Activated CD8-positive, alpha-beta memory T cell treated with anti-CD3 and anti-CD28 coated beads for 36 hours (primary cell): ENCODE results near the gene NKD2. TPM values are rescaled to one million over a fixed set of nuclear protein-coding genes. Genes with fewer than 3 reads are reported as not detected.

ENCODE experiments used
- CTCF ChIA-PET: fragments of 350-600 bp; sonication (Branson Sonifier 250); formaldehyde crosslinking; loops from one replicate; lab custom pipeline; 2021; ENCODE audit warnings: antibody characterized with exemption; lab: Charles Lee
- POLR2A ChIA-PET: fragments of 350-600 bp; sonication (Branson Sonifier 250); formaldehyde crosslinking; loops from one replicate; lab custom pipeline; 2021; ENCODE audit warnings: antibody characterized with exemption; lab: Charles Lee
- total RNA-seq, 2 experiments: library from RNA; stranded (reverse); gene quantifications; one replicate each; pipeline ENCODE4 v1.2.3, GENCODE V29; 2021

Gene NKD2
- total RNA-seq, 2 experiments from 2014 or later: 0.40 to 0.59 TPM

GRCh38 chr5:1010181-1010510 is 1.5 kb downstream of the NKD2 start:
- CTCF ChIA-PET: interaction anchor here (0.5 to 1.2 kb wide), 2 partner anchors 9 to 901 kb away, joined by 3 read pairs; no protein-coding TSS in a partner anchor
- POLR2A ChIA-PET: no interaction called here

- ChIA-PET CTCF (interaction anchor here (0.5 to 1.2 kb wide), 2 partner anchors 8 to 901 kb away, joined by 3 read pairs; no protein-coding TSS in a partner anchor), POLR2A (no interaction called here)
Observed at GRCh38 chr5:1010641-1011046, 2.0 kb downstream of the NKD2 start.

- CTCF ChIA-PET: no interaction called here
- POLR2A ChIA-PET: no interaction called here
Observed at GRCh38 chr5:1011226-1011631, 2.6 kb downstream of the NKD2 start.

- POLR2A ChIA-PET: no interaction called here
- CTCF ChIA-PET: no interaction called here
Observed at GRCh38 chr5:1011741-1012312, 3.2 kb downstream of the NKD2 start.

- ChIA-PET POLR2A (no interaction called here), CTCF (no interaction called here)
Observed at GRCh38 chr5:1012313-1012841, 3.8 kb downstream of the NKD2 start.

- CTCF ChIA-PET: no interaction called here
Observed at GRCh38 chr5:1012900-1013237, 4.3 kb downstream of the NKD2 start.

GRCh38 chr5:1013238-1013947 is 4.8 kb downstream of the NKD2 start:
- CTCF ChIA-PET: no interaction called here
- POLR2A ChIA-PET: no interaction called here

More at GRCh38 chr5:1012900-1013237, 4.3 kb downstream of the NKD2 start:
- POLR2A ChIA-PET: no interaction called here

GRCh38 chr5:1013948-1014301 is 5.3 kb downstream of the NKD2 start:
- CTCF ChIA-PET: no interaction called here
- POLR2A ChIA-PET: no interaction called here

- POLR2A ChIA-PET: no interaction called here
- CTCF ChIA-PET: no interaction called here
Observed at GRCh38 chr5:1014346-1014745, 5.7 kb downstream of the NKD2 start.

- CTCF ChIA-PET: no interaction called here
- POLR2A ChIA-PET: no interaction called here
Observed at GRCh38 chr5:1014781-1015221, 6.2 kb downstream of the NKD2 start.

GRCh38 chr5:1015507-1015906 is 6.9 kb downstream of the NKD2 start:
- CTCF ChIA-PET: no interaction called here

GRCh38 chr5:1016036-1016435 is 7.4 kb downstream of the NKD2 start:
- POLR2A ChIA-PET: no interaction called here
- CTCF ChIA-PET: no interaction called here

More at GRCh38 chr5:1015507-1015906, 6.9 kb downstream of the NKD2 start:
- POLR2A ChIA-PET: no interaction called here

- ChIA-PET POLR2A (no interaction called here), CTCF (no interaction called here)
Observed at GRCh38 chr5:1016476-1016875, 7.9 kb downstream of the NKD2 start.

GRCh38 chr5:1017056-1017455 is 8.5 kb downstream of the NKD2 start:
- CTCF ChIA-PET: no interaction called here
- POLR2A ChIA-PET: no interaction called here

GRCh38 chr5:1017691-1018455 is 9.3 kb downstream of the NKD2 start:
- CTCF ChIA-PET: interaction anchor here (1.5 kb wide), 1 partner anchor 7 kb away, joined by 3 read pairs; no protein-coding TSS in a partner anchor
- POLR2A ChIA-PET: no interaction called here

- POLR2A ChIA-PET: no interaction called here
Observed at GRCh38 chr5:1018596-1018995, 10.0 kb downstream of the NKD2 start.

GRCh38 chr5:1019001-1019905 is 10.7 kb downstream of the NKD2 start:
- POLR2A ChIA-PET: no interaction called here
- CTCF ChIA-PET: interaction anchor here (1.1 to 1.5 kb wide), 2 partner anchors 9 to 121 kb away, joined by 3 read pairs; no protein-coding TSS in a partner anchor

More at GRCh38 chr5:1018596-1018995, 10.0 kb downstream of the NKD2 start:
- CTCF ChIA-PET: interaction anchor here (1.1 to 1.5 kb wide), 2 partner anchors 8 to 122 kb away, joined by 3 read pairs; no protein-coding TSS in a partner anchor

GRCh38 chr5:1020452-1020961 is 11.9 kb downstream of the NKD2 start:
- POLR2A ChIA-PET: no interaction called here
- CTCF ChIA-PET: interaction anchor here (0.7 kb wide), 2 partner anchors 15 to 362 kb away, joined by 3 to 4 read pairs; no protein-coding TSS in a partner anchor
